ENCODE data around the gene FAM76A.
"Not testable (repeated sequence)": the region's sequence is repeated elsewhere in the genome, so short reads cannot be mapped to it uniquely, and the experiment has no call there.

FAM76A gene

DNA sequence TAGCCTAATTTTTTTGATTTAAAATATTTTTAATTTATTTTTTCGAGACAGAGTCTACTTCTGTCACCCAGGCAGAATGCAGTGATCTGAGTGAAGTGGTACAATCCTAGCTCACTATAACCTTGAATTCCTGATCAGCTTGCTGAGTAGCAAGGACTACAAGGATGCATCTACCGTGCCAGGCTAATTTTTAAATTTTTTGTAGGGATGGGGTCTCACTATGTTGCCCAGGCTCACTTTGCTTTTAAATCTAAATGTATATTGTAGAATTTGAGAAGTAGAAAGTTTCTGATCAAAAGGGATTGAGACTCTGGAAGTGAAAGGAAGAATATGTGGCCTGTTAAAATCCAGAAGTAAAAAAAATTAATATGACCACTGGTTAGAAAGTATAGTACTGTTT is 48.9 kb downstream of the FAM76A start:
- no peak for DNase-seq (ENCODE audit: low read depth in 1 of 2, low spot score in 1 of 2)

DNA sequence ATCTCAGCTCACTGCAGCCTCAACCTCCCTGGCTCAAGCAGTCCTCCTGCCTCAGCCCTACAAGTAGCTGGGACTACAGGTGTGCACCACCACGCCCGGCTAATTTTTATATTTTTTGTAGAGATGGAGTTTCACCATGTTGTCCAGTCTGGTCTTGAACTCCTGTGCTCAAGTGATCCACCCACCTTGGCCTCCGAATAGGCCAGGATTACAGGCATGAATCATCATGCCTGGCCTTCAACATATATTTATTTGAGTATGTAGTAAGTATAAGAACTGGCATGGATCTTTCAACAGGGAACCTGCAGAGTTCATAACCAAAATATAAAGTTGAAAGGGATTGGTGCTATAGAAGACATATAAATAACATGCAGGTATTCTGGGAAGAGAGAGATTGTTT is 49.6 kb downstream of the FAM76A start:
- DNase-seq (ENCODE audit: low read depth in 1 of 2, low spot score in 1 of 2), result not testable (repeated sequence)

DNA sequence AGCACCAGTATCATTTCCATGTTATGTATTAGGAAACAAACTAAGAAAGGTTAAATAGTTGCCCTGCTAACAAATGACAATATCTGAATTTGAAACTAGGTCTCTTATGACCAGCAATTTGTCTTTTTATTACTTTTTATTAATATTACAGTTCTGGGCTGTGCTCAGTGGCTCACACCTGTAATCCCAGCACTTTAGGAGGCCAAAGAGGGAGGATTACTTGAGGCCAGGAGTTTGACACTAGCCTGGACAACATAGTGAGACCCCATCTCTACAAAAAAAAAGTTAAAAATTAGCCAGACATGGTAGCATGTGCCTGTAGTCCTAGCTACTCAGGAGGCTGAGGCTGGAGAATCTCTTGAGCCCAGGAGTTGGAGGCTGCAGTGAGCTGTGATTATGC is 50.5 kb downstream of the FAM76A start:
- DNase-seq (ENCODE audit: low read depth in 1 of 2, low spot score in 1 of 2), result not testable (repeated sequence)

DNA sequence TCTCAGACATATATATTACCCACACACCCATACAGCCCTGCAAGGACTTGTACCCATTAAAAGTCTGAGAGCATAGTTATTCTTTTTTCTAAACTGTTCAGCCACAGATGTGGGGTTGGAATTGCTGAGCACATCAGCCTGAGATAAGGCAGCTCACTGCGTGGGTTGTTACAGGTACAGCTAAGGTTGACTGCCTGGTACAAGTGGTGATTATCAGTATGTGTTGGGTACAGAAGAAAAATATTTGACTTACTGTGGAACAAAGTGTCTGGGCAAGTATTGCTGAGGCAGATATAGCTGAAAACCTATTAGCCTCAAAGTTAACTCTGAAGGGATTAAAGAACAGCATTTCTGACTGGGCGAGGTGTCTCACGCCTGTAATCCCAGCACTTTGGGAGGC is 52.3 kb downstream of the FAM76A start:
- no peak for DNase-seq (ENCODE audit: low read depth in 1 of 2, low spot score in 1 of 2)

DNA sequence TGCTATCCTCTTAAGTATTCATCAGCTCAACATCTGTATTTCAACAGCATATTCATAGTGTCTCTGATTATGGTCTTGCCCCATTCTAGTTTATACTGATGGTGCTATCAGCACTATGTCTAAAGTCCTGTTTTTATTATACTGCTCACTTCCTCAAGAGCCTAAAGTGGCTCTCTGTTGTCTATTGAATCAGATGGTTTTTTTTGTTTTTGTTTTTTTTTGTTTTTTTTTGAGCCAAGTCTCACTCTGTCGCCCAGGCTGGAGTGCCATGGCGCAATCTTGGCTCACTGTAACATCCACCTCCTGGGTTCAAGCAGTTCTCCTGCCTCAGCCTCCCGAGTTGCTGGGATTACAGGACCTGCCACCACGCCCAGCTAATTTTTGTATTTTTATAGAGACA is 53.4 kb downstream of the FAM76A start:
- DNase-seq (ENCODE audit: low read depth in 1 of 2, low spot score in 1 of 2), result no peak

DNA sequence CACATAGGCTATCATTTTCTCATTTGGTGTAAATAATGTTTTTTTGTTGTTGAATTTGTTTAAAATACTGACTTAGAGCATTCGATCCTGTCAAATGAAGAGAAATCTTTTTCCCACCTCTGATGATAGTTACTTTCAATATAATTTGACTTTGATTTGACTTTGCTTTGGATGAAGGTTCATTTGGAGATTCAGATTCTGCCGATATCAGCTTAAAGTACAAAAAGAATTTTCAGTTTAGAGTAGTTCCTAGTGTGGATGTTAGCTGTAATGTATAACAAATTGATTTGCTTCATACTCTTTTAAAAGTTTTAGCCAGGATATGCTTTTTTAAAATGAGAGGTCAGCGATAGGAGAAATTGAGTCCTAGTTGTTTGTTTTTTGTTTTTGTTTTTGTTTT is 57.2 kb downstream of the FAM76A start:
- no peak for DNase-seq (ENCODE audit: low read depth in 1 of 2, low spot score in 1 of 2)

DNA sequence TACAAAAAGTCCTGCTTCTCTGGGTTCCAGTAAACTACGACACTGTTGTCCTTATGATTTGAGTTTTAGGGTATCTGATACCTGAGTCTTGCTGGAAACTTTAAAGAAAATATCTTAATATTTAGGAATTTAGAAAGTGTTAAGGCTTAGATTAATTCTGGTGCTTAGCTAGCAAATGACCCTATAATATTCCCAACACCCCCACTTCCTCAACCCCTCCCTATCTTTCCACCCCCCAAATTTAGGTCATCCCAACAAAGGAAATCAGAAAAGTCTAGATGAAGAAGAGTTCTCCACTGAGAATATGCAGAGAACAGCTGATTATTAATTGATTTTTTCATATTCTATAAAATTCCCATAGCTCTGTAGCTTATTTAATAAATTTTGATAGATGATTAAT is 58.9 kb downstream of the FAM76A start:
- no peak for DNase-seq (ENCODE audit: low read depth in 1 of 2, low spot score in 1 of 2)

DNA sequence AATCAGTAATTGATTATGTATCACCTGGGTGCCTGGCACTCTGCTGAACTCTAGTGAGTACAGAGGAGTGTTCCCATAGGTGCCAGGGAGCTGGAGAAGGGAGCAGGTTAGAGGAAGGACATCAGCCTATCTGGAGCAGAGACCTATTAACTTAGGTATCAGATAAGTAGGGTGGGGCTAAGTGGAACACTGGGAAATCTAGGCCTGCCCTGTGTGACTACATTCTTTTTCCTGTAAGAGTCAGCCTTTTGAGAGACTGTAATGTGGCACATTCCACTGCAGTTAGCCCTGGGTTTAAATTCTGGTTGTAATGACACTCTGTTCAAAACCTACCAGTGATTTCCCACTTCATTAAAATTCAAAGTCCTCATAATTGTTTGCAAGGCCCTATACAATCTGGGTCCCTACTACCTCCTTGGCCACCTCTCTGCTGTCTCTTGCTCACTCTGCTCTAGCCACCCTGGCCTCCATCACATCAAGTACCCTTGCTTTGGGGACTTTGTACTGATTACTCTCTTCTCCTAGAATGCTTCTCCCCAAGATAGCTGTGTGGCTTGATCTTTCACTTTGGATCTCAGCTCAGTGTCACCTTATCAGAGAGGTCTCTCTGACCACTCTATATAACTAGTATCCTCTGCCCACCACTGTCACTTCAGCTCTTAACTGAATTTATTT is 60.2 kb downstream of the FAM76A start:
- no peak for DNase-seq (ENCODE audit: low read depth in 1 of 2, low spot score in 1 of 2)

DNA sequence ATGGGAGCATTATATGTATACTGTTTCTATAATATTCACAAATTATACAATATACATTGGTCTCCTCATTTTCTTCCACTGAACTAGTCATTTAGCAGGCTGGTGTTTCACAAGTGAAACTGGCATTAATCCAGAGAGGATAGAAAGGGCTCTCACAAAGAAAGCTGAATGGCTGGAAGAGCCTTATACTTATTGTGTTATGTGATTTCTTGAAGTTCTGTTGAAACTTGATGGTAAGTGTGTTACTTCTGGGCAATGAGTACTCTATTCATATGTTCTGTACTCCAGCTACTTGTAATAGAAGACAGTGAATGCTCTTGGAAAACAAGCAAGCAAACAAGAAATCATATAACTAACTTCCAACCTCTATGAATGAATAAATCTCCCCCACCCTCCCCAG is 62.1 kb downstream of the FAM76A start:
- DNase-seq (ENCODE audit: low read depth in 1 of 2, low spot score in 1 of 2), result no peak

DNA sequence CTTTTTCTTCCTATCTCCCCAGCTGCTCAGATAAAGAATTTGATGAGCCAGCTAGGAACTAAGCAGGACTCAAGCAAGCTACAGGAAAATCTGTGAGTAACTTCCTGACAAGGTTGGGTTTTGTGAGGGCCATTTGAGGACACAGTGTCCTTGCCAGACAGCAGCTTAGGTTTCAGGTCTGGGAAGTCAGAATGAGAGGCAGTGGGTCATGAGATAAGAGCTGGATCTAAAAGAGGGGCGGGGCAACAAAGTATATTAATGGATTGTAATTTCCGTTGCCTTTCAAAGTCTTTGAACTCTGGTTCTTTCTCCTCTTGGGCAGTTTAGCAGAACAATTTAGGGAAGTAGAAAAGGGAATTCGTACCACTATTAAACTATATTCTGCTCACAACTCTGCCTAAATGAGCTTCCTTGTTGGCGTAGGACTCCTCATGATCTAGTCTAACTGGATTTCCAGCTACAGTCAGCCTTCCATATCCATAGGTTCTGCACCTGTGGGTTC is 63.8 kb downstream of the FAM76A start:
- DNase-seq (ENCODE audit: low read depth in 1 of 2, low spot score in 1 of 2), result no peak

DNA sequence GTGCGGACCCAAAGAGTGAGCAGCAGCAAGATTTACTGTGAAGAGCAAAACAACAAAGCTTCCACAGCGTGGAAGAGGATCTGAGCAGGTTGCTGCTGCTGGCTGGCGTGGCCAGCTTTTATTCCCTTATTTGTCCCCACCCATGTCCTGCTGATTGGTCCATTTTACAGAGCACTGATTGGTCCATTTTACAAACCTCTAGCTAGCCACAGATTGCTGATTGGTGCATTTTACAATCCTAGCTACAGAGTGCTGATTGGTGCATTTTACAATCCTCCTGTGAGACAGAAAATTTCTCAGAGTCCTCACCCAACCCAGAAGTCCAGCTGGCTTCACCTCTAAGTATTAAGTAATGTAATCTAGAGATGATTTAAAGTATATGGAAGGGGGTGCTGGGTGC is 64.5 kb downstream of the FAM76A start:
- DNase-seq (ENCODE audit: low read depth in 1 of 2, low spot score in 1 of 2), result not testable (repeated sequence)

DNA sequence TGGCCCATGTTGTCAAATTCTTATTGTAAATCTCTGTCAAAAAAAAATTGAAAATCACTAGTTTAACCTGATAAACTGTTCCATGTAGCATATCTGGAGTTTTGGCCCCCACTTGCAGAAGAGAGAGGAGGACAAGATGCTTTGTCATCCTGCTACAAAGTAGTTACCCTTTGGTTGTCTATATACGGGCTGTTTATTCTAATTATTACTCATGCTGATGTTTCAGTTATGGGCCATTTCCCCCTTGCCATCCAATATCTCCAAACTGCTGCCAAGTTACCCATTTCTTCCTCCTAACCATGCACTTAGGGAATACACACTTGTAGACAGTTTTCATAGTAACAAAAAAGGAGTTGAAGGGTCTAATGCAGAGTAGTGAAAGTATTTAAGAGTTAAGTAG is 69.8 kb downstream of the FAM76A start:
- no peak for DNase-seq (ENCODE audit: low read depth in 1 of 2, low spot score in 1 of 2)

DNA sequence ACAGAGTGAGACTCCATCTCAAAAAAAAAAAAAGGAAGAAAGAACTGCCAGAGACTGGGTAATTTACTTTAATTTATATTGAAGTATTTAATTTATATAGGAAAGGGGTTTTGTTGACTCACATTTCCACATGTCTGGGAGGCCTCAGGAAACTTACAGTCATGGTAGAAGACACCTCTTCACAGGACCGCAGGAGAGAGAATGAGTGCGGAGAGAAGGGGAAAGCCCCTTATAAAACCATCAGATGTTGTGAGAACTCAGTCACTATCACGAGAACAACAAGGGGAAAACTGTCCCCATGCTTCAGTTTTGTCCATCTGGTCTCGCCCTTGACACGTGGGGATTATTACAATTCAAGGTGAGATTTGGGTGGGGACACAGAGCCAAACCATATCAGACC is 79.0 kb downstream of the FAM76A start:
- DNase-seq (ENCODE audit: low read depth in 1 of 2, low spot score in 1 of 2), result peak in 1 of 2 donors; percentile 1

DNA sequence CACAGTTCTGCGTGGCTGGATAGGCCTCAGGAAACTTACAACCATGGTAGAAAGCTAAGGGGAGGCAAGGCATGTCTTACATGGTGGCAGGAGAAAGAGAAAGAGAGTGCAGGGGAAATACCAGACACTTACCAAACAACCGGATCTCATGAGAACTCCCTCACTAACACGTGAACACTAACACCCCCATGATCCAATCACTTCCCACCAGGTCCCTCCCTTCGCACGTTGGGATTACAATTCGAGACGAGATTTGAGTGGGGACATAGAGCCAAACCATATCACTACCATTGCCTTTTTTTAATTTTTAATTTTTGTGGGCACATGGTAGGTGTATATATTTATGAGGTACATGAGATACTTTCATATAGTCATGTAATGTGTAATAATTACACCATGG is 81.0 kb downstream of the FAM76A start:
- no peak for DNase-seq (ENCODE audit: low read depth in 1 of 2, low spot score in 1 of 2)

DNA sequence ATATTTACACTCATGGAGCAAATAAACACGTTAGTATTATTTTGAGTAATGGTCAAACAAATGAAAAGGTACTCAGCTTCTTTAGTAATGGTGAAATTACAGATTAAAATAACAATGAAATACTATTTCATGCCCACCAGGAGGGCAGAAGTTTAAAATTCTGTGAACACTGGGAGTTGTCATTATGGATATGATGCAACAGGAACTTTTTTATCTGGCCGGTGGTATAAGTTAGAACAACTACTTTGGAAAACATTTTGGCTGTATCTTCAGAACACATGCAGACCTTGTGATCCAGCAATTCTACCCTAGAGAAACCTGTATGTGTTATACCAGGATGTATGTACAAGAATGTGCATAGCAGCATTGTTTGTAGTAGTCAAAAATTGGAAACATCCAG is 81.6 kb downstream of the FAM76A start:
- DNase-seq (ENCODE audit: low read depth in 1 of 2, low spot score in 1 of 2), result no peak

DNA sequence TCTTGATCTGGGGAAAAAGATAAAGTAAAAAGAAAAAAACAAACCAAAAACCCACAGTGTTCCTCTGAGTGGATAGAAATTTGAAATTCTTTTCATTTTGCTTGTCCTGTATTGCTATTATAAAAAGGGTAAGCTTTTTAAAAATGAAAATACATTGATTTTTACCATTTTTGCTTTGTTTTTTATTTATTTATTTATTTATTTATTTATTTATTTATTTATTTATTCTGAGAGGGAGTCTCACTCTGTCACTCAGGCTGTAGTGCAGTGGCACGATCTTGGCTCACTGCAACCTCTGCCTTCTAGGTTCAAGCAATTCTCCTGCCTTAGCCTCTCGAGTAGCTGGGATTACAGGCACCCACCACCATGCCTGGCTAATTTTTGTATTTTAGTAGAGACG is 82.4 kb downstream of the FAM76A start:
- not testable (repeated sequence) for DNase-seq (ENCODE audit: low read depth in 1 of 2, low spot score in 1 of 2)

DNA sequence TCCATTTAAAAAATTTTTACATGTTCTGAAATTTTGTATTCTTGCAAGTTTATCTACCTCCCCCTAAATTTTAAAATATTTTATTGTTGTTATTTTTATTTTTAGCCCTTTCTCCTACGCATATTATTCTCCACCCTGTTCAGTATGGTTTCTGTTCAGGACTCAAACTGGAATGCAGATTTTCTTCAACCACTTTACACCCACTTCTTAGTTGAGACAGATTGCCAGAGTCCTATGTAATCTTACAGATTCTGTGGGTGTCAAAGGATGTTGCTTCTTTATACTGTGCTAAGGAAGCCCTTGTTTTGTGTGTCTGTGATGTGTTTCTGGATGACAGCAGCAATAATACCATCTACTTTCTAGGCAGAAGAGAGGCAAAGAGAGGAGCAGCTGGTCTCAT is 84.1 kb downstream of the FAM76A start:
- DNase-seq (ENCODE audit: low read depth in 1 of 2, low spot score in 1 of 2), result no peak

DNA sequence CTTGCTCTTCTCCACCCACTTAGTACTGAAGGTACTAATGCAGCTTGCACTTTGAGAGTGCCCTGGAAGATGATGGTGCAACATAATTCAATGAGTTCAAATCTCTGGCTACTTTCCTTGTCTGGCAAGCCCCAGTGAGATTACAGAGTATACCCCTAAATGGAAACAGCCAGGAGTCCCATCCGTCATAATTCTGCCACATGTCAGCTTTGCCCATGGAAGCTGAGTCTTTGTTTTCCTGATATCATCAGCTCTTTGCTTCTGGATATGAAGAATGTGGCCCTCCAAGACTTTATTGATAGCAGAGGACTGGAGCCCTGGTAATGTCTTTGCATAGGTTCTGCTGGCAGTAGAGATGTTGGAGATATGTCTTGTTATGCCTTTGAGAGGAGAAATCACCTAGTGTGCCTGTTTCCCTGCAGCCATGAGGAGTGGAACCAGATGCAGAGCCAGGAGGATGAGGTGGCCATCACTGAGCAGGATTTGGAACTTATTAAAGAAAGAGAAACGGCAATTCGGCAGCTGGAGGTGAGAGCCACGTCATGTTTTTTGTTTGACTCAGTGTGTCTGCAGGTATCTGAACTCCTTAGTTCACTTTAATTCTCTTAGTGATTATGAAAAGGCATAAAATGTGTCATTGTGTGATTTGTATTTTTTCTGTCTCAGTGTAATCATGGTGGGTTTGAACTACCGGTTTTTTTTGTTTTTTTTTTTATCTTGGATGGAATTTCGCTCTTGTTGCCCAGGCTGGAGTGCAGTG is 86.2 kb downstream of the FAM76A start:
- no peak for DNase-seq (ENCODE audit: low read depth in 1 of 2, low spot score in 1 of 2)

Data from activated CD4-positive, alpha-beta T cell treated with anti-CD3 and anti-CD28 coated beads, Interleukin-2, amount 50 U/mL, for 24 hours (primary cell).